ENCODE results near the gene SYNDIG1.

- TF ChIP-seq, protein P1, sequence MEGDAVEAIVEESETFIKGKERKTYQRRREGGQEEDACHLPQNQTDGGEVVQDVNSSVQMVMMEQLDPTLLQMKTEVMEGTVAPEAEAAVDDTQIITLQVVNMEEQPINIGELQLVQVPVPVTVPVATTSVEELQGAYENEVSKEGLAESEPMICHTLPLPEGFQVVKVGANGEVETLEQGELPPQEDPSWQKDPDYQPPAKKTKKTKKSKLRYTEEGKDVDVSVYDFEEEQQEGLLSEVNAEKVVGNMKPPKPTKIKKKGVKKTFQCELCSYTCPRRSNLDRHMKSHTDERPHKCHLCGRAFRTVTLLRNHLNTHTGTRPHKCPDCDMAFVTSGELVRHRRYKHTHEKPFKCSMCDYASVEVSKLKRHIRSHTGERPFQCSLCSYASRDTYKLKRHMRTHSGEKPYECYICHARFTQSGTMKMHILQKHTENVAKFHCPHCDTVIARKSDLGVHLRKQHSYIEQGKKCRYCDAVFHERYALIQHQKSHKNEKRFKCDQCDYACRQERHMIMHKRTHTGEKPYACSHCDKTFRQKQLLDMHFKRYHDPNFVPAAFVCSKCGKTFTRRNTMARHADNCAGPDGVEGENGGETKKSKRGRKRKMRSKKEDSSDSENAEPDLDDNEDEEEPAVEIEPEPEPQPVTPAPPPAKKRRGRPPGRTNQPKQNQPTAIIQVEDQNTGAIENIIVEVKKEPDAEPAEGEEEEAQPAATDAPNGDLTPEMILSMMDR (IDR thresholded peaks at IDR 0.05), result no peak
- no peak for TF ChIP-seq POLR2A (IDR thresholded peaks at IDR 0.05)
- TF ChIP-seq EP300 (IDR thresholded peaks at IDR 0.05), result no peak
- TF ChIP-seq POLR2AphosphoS5 (IDR thresholded peaks at IDR 0.05), result no peak
Measured at GRCh38 chr20:24603454-24603853, 134.0 kb downstream of the SYNDIG1 start.
